PC-3 (cell line): Measurements from ENCODE around the gene FLCN.

Experiments used
- EZH2 ChIP-seq: fragments of 300-600 bp; sonication (generic); IDR thresholded peaks from one replicate; pipeline ENCODE4 v1.6.1; 2017; ENCODE audit warnings: antibody characterized with exemption, mild to moderate bottlenecking, low read length; ENCODE audit not compliant: unreplicated experiment
- TF ChIP-seq, protein P1 (sequence below): fragments of 300-600 bp; sonication (generic); conservative IDR thresholded peaks from 2 replicates; pipeline ENCODE4 v1.5.1; 2017; ENCODE audit warnings: antibody characterized with exemption, low read depth, mild to moderate bottlenecking, low read length

DNA sequence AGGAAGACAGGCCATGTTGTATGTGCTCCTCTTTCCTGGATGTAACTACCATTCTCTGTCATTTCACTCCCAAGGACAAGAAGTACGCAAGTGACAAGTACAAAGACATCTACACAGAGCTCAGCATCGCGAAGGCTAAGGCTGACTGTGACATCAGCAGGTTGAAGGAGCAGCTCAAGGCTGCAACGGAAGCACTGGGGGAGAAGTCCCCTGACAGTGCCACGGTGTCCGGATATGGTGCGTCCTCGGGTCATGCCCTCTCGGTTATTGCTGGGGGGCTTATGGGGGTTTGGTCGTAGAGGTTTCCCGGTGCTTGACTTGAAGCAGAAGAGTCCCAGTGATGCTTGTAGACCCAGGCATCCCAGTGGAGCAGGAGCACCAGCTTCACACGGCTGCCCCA, 59.8 kb downstream of the FLCN start:
- TF ChIP-seq, protein P1, sequence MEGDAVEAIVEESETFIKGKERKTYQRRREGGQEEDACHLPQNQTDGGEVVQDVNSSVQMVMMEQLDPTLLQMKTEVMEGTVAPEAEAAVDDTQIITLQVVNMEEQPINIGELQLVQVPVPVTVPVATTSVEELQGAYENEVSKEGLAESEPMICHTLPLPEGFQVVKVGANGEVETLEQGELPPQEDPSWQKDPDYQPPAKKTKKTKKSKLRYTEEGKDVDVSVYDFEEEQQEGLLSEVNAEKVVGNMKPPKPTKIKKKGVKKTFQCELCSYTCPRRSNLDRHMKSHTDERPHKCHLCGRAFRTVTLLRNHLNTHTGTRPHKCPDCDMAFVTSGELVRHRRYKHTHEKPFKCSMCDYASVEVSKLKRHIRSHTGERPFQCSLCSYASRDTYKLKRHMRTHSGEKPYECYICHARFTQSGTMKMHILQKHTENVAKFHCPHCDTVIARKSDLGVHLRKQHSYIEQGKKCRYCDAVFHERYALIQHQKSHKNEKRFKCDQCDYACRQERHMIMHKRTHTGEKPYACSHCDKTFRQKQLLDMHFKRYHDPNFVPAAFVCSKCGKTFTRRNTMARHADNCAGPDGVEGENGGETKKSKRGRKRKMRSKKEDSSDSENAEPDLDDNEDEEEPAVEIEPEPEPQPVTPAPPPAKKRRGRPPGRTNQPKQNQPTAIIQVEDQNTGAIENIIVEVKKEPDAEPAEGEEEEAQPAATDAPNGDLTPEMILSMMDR, result no peak
- no peak for TF ChIP-seq EZH2
